Esophagus muscularis mucosa (tissue), 3 donors: ENCODE data around the gene OR6T1.

Experiments
- CTCF ChIP-seq, 3 experiments: fragments of 200-600 bp in 2 of 3; fragments of 450-650 bp in 1 of 3; sonication (generic) in 2 of 3; IDR thresholded peaks; one replicate each; pipeline ENCODE4 v1.5.1; 2017 to 2019; ENCODE audit warnings: antibody characterized with exemption in 3 of 3, mild to moderate bottlenecking in 2 of 3, moderate library complexity in 1 of 3
- POLR2A ChIP-seq: fragments of 450-650 bp; IDR thresholded peaks from one replicate; pipeline ENCODE4 v1.6.1; 2017; ENCODE audit warnings: antibody characterized with exemption, moderate library complexity, mild to moderate bottlenecking, low read depth

GRCh38 chr11:123956752-123957151 is 13.1 kb upstream of the OR6T1 start:
- TF ChIP-seq CTCF (IDR thresholded peaks at IDR 0.05) (no peak), POLR2A (no peak)
